Fibroblast of villous mesenchyme (primary cell): Measurements from ENCODE around the gene GOLGA6L9. TPM values are rescaled to one million over a fixed set of nuclear protein-coding genes. Genes with fewer than 3 reads are reported as not detected.

ENCODE experiments used
- small RNA-seq: library from RNA; depleted of rRNA; stranded (forward); fragments of <200 nt; gene quantifications from one replicate; pipeline ENCODE3, GENCODE V24; 2012
- total RNA-seq: library from RNA; depleted of rRNA; stranded (reverse); fragments of >200 nt; gene quantifications from 2 replicates; pipeline ENCODE4 v1.2.3, GENCODE V29; 2012

The GOLGA6L9 gene
- total RNA-seq, 1 donor, result 1.3 TPM

Small RNAs within 50 kb of the gene (small RNA-seq; reads per million reads assigned to genes)
- gene AC245033.3, result not detected

Other genes starting within 250 kb of the GOLGA6L9 start
- 18.0 and 22.9 TPM in 2 replicates for gene EFL1, start 167.1 kb upstream of the GOLGA6L9 start, total RNA-seq
- 0.86 and 1.6 TPM in 2 replicates for gene SAXO2, start 167.0 kb upstream of the GOLGA6L9 start, total RNA-seq
- 2.2 and 2.9 TPM in 2 replicates for gene GOLGA6L10, start 80.3 kb upstream of the GOLGA6L9 start, total RNA-seq
- 1,123 and 1,371 TPM in 2 replicates for gene RPS17, start 110.6 kb downstream of the GOLGA6L9 start, total RNA-seq
- gene CPEB1, start 217.5 kb downstream of the GOLGA6L9 start, total RNA-seq, result 3.9 and 7.1 TPM in 2 replicates